T follicular helper cell (primary cell): ENCODE results near the gene GSTO1.

ENCODE experiments used
- DNase-seq: peaks from one replicate; pipeline ENCODE4 v3.0.0-alpha.2; 2020; ENCODE audit warnings: low read depth

GSTO1 gene

DNA sequence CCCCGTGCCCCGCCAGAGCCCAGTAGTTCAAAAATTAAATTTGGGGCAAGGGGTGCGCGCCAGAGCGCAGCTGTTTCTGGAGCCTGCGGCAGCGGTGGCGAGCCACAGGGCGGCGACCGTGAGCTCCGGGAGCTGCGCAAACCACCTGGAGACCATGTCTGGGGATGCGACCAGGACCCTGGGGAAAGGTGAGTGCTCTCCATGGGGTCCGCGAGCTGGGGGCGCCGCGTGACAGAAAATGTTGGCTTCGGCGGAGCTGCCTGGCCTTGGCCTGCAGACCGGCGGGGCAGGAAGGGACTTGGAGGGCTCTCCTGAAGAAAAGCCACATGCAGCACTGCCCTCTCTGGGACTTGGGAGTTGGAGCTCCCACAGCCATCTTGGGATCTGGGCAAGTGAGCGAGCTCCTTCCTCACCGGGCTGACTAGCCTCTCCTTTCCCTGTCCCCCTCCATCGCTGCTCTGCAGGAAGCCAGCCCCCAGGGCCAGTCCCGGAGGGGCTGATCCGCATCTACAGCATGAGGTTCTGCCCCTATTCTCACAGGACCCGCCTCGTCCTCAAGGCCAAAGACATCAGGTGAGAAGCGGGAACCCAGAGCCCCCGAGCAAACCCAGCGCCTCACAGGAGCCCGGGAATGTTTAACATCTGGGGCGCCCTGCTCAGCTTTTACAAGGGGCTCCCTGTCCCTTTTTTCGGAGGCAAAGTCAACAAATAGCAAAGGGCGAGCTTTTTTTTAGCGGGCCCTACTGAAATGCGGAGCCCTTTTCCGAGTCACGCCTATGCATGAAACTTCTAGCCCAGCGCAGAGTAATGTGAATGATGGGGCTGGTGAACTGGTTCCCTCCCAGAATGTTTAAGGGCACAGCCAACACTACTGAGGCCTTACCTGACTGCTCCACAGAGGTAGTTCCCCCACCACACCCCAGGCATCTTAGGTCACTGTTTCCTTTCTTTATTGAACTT, 20.4 kb downstream of the GSTO1 start:
- no peak for DNase-seq

DNA sequence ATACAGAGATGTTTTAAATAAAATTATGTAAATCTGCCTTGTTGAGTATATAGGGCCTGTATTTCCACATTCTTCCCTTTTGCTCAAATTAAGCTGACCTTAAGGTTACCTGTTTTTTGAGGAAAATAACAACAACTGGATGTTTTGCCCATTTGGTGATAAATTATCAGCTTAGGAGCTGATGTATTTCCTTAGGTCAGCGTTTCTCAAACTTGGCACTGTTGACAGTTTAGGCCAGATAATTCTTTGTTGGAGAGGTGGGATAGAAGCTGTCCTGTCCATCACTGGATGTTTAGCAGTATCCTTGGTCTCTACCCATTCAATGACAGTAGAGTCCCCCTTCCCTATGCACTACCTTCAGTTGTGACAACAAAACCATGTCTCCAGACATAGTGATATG, 21.5 kb downstream of the GSTO1 start:
- no peak for DNase-seq

DNA sequence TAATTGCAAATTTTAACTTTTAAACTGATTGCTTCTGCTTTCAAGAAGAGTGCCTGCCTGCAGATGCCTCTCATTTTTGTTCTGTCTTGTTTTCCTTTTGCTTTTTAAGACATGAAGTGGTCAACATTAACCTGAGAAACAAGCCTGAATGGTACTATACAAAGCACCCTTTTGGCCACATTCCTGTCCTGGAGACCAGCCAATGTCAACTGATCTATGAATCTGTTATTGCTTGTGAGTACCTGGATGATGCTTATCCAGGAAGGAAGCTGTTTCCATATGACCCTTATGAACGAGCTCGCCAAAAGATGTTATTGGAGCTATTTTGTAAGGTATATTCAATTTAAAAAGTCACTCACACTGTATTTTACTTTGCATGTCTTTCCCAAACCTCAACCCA, 23.1 kb downstream of the GSTO1 start:
- DNase-seq: no peak

DNA sequence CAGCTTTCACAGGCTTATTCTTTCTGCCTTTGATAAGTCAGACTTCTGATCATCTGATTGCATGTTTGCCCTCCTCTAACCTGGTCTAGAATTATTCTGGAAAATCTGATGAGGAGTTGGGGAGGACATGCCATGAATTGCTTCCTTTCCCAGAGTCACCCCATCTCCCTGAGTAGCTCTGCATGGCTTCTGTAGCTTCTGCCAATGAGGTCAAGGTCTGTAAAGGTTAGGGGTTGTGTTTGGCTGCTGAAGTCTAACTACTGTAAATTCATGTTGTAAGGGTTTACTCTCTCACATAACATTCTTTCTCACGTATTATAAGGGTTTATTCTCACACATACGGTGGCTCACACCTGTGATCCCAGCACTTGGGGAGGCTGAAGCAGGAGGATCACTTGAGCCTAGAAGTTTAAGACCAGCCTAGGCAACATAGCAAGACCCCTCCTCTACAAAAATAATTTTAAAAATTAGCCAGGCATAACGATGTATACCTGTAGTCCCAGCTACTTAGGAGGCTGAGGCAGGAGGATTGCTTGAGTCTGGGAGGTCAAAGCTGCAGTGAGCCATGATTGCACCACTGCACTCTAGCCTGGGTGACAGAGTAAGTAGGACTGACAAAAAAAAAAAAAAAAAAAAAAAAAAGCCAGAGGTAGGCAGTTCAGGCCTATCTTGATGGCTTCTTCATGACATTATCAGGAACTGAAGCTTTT, 25.0 kb downstream of the GSTO1 start:
- DNase-seq: no peak

DNA sequence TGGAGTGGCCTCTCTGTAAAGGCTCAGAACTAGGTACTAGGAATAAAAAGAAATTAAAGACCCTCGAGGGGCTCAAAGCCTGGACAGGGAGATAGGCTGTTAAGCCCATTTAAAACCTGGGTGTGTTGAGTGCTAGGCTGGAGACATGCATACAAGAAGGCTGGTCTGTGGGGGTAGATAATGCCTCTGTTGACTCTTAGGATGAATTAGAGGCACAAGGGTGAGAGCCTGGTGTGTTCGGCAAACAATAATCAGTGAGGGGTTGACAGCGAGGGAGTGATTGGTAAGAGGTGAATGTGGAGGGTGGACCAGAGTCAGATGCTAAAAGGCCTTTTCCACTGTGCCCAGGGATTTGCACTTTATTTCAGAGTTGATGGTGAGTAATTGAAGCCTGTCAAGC, 27.0 kb downstream of the GSTO1 start:
- no peak for DNase-seq

DNA sequence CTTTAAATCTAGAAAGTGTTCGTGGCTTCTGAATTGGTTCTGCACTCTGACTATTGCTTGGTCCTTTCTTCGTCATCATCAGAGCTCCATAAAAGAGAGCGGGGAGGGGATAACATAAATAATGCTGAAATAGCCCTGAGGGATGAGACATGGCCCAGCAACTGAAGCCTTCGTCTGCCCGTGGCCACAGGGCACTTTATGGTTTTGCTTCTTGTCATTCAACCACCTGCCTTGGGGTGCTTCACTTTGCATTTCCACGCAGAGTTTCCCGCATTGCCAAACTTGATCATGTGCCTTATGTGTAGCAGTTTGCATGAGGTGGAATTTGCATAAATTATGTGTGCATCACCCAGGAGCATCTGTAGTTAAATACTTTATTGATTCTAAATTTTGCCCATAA, 30.2 kb downstream of the GSTO1 start:
- DNase-seq: no peak

DNA sequence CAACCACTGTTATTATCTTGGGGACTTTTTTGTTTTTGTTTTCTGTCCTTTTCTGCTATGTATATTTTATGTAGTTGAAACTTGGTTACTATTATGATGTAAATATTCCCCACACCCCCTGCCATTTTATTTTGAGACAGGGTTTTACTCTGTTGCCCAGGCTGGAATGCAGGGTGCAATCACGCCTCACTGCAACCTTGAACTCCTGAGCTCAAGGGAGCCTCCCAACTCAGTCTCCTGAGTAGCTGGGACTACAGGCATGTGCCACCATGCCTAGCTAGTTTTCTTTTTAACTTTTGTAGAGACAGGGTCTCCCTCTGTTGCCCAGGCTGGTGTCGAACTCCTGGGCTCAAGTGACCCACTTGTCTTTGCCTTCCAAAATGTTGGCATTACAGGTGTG, 32.2 kb downstream of the GSTO1 start:
- no peak for DNase-seq

DNA sequence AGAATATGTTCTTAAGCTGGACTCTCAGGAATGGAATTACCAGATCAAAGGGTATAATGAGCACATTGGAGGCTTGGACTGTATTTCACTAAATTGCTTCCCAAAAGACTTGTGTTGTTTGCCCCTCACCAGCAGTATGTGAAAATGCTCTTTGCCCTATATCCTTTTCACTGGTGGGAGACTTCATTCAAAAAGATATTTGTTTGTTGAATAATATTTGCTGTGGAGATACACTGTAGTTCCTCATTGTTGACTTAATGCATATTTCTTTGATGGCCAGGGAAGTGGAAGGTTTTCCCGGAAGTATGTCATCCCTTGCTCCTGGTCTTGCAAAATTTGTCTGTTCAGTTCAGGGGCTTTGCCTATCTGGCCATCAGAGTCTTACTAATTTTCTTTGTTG, 33.7 kb downstream of the GSTO1 start:
- DNase-seq: no peak

DNA sequence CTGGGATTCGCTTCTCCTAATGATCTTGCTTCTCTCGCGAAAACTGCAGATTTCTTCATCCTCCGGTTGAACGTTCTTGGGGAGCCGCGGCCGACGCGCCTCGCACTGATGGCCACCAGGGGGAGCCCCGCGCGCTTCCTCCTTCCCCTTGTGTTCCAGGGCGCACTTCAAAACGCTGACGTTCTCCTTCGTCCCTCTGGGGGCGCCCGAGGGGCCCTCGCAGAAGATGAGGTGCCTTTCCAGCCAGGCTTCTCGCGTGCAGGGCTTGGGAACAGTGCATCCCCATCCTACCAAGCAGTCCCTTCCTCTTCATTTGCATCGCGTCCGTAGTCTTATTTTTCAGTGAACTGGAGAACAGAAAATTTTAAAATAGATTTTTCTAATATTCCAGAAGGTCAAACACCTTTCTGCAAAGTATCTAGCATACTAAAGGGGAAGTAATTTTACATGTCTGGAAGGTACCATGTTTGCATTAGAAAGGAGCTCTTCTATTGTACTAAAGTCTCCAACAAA, 36.8 kb downstream of the GSTO1 start:
- peak; percentile 79 for DNase-seq

DNA sequence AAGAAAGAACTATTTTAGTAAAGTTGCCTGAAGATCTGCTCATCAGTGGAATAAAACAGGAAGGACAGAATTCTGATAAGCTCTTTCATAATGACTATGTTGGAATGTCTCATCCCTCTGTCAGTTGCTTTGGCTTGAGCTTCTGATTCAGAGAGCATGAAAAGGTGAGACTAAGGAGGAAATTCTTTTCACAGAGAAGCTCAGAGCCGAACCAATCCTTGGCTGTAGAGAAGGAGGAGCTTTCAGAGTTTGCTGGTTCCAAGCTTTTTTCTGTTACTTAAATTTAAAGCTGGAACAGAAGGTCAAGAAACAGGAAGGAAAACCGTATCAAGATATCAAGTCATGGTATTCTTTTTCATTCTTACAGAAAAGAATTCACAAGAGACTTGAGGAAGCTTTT, 38.3 kb downstream of the GSTO1 start:
- no peak for DNase-seq

DNA sequence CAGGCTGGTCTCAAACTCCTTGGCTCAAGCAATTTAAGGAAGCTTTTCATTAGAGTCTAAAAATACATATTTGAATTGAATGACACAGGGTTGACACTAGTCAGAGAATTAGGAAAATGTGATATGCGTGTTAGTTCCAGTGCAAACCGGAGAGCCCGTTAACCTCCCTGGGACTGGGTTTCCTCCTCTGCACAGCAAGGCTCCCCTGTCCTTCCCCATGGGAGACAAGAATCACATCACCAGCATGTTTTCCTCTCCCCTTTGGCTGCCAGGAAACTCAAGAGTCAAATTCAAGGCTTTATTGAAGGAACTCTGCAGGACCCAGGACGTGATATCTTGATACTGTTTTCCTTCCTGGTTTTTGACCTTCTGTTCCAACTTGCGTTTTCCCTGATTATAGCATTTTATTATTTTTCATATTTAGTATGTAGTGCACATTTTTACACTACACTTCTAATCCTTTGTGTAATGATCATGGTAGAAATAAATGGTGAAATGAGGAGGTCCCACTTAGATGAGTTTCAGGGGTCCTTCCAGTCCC, 39.2 kb downstream of the GSTO1 start:
- DNase-seq: no peak

DNA sequence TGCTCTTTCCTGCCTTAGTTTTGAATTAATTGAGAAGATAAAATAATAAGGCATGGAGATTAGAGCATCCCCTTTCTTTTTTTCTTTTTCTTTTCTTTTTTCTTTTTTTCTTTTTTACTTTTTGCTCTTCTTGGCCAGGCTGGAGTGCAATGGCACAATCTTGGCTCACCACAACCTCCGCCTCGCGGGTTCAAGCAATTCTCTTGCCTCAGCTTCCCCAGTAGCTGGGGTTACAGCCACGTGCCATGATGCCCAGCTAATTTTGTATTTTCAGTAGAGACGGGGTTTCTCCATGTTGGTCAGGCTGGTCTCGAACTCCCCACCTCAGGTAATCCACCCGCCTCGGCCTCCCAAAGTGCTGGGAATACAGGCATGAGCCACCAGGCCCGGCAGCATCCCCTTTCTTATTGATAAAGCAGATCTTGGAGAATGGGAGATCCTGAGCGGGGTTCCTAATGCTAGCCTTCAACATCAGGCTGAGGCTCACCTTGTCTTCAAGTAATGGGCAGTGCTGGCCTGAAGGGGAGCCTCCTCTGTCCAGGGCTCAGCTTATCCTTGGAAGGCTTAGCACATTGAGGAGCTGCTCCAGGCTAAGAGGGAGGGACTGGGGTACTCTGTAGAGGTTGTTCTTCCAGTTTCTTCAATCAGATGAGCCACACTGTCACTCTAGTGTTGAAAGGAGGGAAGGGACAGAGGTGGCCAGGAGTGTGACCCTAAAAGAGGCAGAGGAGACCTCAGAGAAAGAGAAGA, 42.2 kb downstream of the GSTO1 start:
- DNase-seq: no peak

DNA sequence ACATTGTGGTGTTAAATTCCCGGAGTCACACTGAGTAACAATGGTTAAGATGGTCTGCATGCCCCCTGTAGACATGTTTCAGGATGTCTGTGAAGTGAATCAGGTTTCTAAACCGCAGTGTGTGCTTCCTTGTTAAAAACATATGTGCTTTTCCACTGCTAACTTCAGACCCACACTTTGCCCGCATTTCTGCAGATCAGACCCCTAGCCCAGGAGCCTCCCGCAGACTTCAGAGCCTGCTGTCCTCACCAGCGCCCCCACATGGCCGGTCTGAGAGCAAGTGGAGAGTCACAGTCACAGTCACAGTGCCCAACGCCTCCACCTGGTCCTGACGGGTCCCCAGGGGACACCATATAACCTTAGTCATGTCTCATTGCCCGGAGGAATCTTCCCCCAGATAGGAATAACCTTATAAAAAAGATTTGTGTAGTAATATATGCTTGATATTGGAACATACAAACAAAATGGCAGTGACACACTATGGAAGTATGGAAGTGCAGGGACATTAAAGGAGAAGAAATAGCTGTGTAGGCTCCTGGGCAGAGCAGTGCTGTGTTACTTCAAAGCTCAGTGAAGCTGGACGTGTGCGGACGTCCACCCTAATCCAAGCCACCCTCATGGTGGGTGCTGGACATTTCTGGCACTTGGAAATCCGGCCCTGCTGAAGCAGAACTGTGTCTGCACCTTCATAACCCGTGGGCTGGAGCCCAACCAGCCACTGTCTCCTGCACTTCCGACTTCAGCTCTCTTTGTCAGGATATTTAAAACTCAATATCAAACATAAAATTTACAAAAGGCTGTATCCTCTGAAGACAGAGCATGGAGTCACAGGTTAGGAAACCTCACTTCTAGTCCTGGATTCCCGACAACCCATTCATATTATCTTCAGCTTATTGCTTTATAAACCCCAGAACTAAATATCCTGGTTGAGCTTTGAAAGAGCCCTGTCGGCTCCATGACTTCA, 43.3 kb downstream of the GSTO1 start:
- DNase-seq: no peak

DNA sequence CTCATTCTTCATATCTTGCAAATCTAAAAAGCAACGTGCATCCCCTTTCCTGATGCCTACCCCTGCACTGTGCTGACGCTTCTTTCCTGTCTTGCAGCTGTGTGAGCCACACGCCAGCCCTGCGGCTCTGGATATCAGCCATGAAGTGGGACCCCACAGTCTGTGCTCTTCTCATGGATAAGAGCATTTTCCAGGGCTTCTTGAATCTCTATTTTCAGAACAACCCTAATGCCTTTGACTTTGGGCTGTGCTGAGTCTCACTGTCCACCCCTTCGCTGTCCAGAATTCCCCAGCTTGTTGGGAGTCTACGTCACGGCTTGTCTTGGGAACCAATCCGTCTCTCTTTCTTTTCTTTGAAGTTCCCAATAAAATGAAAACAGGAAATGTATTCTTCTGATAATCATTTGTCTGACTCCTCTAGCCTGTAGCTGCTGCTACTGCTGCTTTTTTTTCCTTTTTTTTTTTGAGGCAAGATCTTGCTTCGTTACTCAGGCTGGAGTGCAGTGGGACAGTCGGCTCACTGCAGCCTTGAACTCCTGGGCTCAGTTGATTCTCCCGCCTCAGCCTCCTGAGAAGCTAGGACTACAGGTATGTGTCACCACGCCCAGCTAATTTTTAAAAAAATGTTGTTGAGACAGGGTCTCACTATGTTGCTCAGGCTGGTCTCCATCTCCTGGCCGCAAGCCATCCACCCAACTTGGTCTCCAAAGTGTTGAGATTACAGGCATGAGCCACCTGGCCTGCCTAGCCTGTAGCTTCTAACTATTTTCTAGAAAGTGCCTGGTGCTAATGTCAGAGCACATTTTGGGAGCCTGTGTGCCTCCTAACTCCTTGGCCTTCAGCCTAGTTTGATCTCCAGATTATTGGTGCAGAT, 44.6 kb downstream of the GSTO1 start:
- DNase-seq: no peak

DNA sequence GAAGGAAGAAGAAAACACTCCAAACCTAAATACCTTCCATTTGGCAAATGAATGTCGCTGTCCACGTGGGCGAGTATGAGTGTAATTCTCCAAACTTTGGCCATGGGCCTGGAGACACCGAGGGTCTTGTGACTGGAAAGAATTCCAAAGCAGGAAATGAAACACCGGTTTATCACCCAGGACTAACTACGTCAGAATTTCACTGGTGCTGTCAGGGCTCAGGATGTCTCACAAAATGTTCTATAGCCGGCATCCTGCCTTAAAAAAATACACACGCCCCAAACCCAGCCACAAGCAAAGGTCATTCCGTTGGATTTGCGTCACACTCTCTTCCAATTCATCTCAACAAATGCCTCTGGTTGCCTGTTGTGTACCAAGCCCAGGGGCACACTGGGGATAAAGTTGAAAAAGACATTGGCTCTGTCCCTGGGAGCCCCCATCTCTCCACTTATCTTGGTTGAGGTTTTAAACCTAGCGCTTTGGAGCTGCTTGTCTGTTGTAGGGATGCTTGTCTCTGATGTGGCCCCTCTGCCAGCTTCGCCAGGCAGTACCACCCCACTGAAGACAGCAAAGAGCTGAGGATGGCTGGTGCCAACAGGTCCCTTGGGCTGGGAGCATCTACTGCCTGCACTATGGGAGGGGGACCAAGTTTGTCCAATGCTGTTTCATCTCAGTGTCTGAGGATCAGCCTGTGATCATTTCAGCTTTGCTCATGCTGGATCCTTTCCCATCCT, 45.5 kb downstream of the GSTO1 start:
- DNase-seq: no peak

DNA sequence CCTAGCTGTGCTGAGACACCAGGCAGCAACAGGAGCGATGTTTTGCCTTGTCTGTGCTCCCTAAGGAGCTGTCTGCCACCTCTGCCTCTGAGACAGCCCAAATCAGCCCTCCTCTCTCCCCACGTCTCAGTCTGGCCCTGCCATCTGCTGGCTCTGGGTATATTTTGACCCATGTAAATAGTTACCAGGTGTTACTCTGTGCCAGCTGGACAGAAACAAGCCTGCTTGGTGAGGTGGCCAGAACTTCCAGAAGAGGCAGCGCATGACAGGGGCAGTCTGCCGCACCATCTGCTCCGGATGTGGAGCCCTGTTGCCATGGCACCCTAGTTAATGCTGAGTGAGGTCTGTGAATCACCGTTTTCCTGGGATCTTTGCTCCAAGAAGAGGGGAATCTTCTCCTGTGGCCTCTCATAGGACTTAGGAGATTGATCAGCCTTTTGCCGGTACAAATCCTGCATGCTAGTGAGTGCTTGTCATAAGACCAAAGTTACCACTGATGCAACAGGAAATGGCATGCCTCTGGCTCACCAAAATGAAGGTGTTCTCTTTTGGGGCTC, 46.1 kb downstream of the GSTO1 start:
- DNase-seq: no peak

DNA sequence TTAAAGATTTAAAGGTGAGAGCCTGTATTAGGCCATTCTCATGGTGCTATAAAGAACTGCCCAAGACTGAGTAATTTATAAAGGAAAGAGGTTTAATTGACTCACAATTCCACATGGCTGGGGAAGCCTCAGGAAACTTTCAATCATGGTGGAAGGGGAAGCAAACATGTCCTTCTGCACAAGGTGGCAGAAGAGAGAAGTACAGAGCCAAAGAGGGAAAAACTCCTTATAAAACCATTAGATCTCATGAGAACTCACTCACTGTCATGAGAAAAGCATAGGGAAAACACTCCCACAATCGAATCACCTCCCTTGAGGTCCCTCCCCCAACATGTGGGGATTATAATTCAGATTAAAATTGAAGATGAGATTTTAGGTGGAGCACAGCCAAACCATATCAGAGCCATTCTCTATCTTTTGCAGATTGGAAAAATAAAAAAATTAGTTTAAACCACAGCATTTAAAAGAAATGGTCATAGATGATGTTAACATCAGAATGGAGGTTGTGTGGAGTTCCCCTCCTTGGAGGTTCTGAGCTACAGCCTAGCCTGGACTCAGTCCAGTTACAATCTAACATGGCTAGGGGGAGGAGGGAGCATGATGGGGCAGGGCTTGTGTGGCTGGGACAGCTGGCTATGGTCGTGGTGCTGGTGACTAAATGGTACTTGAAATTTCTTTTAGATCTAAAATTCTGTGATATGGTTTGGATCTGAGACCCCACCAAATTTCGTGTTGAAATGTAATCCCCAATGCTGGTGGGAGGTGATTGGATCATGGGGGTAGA, 47.4 kb downstream of the GSTO1 start:
- DNase-seq: no peak
